NCI-H226 (cell line): ENCODE results near the gene NFATC1.

Experiments used
- DNase-seq: peaks from one replicate; pipeline ENCODE4 v3.0.0-alpha.2; 2015

The NFATC1 gene

GRCh38 chr18:79392226-79392625 is 3.5 kb upstream of the NFATC1 start:
- DNase-seq: no peak

GRCh38 chr18:79393181-79393634 is 2.5 kb upstream of the NFATC1 start:
- DNase-seq: no peak

GRCh38 chr18:79393635-79394533 is 1.8 kb upstream of the NFATC1 start:
- DNase-seq: peak; percentile 70

GRCh38 chr18:79394534-79395307 is 1.0 kb upstream of the NFATC1 start:
- DNase-seq: no peak

- DNase-seq: no peak
Observed at GRCh38 chr18:79395308-79395640, 456 bp upstream of the NFATC1 start.

GRCh38 chr18:79396431-79397246 is 909 bp downstream of the NFATC1 start:
- DNase-seq: no peak

- no peak for DNase-seq
Observed at GRCh38 chr18:79397247-79397829, 1.6 kb downstream of the NFATC1 start.

GRCh38 chr18:79397830-79398761 is 2.4 kb downstream of the NFATC1 start:
- DNase-seq: no peak

- DNase-seq: no peak
Observed at GRCh38 chr18:79399275-79400081, 3.7 kb downstream of the NFATC1 start.

GRCh38 chr18:79400091-79400590 is 4.4 kb downstream of the NFATC1 start:
- DNase-seq: no peak

- no peak for DNase-seq
Observed at GRCh38 chr18:79400591-79401381, 5.1 kb downstream of the NFATC1 start.

GRCh38 chr18:79401494-79402208 is 5.9 kb downstream of the NFATC1 start:
- no peak for DNase-seq

GRCh38 chr18:79402209-79402576 is 6.5 kb downstream of the NFATC1 start:
- DNase-seq: no peak

- no peak for DNase-seq
Observed at GRCh38 chr18:79402977-79403722, 7.4 kb downstream of the NFATC1 start.

GRCh38 chr18:79403723-79404566 is 8.2 kb downstream of the NFATC1 start:
- DNase-seq: no peak

- no peak for DNase-seq
Observed at GRCh38 chr18:79404567-79404910, 8.8 kb downstream of the NFATC1 start.

- no peak for DNase-seq
Observed at GRCh38 chr18:79405019-79405780, 9.5 kb downstream of the NFATC1 start.
